ENCODE data around the gene MAGI2.
"Not testable (repeated sequence)": the region's sequence is repeated elsewhere in the genome, so short reads cannot be mapped to it uniquely, and the experiment has no call there.

The MAGI2 gene

GRCh38 chr7:78260826-78261225, 1192.6 kb downstream of the MAGI2 start:
- no peak for DNase-seq

GRCh38 chr7:78254726-78255055, 1198.8 kb downstream of the MAGI2 start:
- DNase-seq: no peak

DNA sequence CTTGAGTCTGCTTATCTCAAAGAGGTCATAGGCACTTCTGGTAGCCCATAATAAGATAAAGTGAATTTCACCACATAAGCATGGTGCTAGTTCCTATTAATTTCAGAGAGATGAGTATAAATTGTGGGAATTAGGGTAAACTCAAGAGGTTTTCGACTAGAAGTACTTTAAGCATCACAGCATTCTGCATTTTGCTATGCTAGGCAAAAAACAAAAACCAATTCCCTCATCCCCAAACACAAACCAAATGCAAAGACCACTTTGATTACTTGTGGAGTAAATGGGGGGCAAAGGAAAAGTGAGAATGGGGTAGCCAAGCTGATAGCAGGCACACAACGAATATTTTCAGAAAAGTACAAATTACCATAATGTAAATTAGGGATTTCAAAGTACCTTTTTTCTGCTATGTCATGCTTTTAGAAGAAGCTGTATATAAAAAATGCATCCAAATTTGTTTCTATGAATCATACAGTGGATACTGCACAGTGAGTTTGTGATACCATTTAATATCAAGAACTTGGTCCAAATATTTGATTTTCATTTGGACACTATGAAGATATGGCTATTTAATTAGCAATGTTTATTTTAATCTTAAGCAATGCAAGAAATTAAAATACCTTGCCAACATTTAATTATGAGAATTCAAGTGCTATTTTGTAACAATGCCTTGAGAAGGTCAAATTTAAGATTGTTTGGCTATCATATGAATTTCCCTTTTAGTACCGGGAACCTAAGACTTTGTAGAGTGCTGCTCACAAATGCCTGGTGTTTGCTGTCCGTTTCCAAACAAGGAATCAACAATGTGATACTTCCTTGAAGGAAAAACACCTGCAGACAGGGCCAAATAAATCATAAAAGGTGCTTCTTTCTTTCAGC, 1199.4 kb downstream of the MAGI2 start:
- no peak for DNase-seq

GRCh38 chr7:78248867-78249266, 1204.6 kb downstream of the MAGI2 start:
- no peak for DNase-seq

DNA sequence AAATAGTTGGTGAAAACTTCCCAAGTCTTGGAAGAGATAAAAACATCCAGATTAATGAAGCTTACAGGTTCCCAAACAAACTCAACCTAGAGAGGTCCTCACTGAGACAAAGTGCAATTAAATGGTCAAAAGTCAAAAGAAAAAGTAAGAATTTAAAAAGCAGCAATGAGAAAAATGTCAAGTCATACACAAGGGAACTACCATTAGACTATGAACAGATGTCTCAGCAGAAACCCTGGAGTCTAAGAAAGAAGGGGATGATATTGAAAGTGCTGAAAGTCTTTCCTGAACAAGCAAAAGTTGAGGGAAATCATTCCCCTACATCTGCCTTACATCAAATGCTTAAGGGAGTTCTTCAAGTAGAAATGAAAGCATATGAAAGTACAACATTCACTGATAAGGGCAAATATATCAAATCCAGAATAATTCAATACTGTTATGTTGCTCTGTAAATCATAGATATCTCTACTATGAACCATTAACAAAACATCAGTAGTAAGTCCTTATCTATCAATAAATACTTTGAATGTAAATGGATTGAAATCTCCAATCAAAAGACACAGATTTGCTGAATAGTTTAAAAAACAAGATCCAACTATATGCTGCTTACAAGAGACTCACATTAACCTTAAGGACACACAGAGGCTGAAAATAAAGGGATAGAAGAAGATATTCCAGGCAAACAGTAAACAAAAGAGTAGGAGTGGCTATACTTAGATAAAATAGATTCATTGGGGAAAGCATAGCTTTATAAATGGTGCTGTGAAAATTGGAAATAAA, 1205.4 kb downstream of the MAGI2 start:
- DNase-seq: no peak

GRCh38 chr7:78240179-78240578, 1213.3 kb downstream of the MAGI2 start:
- DNase-seq: not testable (repeated sequence)

- DNase-seq: no peak
Observed at GRCh38 chr7:78234634-78235033, 1218.8 kb downstream of the MAGI2 start.

DNA sequence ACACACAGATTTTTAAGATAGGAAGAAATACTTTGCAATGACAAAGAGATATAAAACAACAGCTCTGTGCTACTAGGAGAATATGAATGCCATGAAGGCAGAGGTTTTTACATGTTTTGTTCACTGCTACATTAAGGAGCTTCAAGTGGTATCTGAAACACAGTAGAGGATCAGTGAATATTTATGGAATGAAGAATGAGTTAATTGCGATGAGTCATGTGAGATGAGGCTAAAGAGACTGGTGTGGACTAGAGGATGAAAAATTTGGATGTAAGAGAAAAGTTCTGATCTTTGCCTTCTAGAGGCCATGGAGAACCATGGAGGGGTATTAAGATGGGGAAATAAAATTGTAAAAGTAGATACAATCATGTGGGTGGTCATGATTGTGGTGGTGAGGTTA, 1220.7 kb downstream of the MAGI2 start:
- no peak for DNase-seq

- peak; percentile 62 to 63 for DNase-seq
Observed at GRCh38 chr7:78226059-78226719, 1227.3 kb downstream of the MAGI2 start.

DNA sequence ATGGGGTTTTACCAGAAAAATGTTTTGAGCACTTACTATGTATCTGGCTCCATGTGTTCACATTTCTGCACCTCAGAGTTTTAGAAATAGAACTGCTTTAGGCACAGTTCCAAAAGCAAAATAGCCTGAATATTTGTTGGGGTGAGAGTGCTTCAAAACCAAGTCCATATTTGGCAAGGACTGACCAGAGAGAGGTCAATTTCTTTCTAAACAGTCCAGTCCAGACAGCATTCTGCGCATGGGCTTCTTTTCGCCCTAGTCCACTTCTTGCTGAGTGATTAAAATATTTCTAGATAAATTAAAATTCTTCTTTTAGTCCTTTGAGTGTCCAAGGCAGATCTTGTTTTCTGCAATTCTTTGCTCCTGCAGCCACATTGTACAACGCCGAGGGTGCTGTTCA, 1227.9 kb downstream of the MAGI2 start:
- no peak for DNase-seq

- DNase-seq: no peak
Observed at GRCh38 chr7:78224923-78225322, 1228.5 kb downstream of the MAGI2 start.

- no peak for DNase-seq
Observed at GRCh38 chr7:78223598-78223997, 1229.9 kb downstream of the MAGI2 start.

DNA sequence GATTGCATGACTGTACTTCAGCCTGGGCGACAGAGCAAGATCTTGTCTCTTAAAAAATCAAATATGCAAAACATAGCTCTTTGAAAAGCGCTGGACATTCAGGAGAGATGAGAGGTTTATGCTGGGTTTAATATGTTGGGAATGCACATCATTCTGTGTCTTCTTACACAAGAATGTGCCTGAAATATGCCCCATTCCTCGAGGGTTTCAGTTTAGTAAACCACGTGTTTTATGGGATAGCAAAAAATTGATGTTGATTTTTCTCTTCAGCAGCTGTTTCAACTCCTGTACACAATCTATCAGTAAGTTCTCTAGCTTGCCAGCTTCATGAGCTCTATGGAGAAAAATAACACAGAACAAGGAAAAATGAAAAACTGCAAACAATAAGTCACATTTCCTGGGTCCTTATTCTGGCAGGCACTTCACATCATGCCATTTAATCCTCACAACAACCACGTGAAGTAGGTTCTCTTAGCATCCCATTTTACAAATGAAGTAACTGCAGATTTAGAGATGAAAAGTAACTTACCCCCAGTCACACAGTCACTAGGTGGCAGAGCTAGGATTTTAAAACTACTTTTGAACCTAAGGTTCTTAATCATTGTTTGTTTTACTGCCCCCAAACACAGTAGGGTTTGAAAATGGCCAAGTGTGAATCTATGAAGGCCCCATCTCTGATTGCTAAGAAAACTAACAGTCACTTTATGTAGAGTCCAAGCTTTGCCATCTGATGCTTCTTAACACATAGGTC, 1231.3 kb downstream of the MAGI2 start:
- no peak for DNase-seq

- no peak for DNase-seq
Observed at GRCh38 chr7:78220754-78221153, 1232.7 kb downstream of the MAGI2 start.

- no peak for DNase-seq
Observed at GRCh38 chr7:78218876-78219275, 1234.6 kb downstream of the MAGI2 start.

GRCh38 chr7:78218051-78218450, 1235.4 kb downstream of the MAGI2 start:
- no peak for DNase-seq

DNA sequence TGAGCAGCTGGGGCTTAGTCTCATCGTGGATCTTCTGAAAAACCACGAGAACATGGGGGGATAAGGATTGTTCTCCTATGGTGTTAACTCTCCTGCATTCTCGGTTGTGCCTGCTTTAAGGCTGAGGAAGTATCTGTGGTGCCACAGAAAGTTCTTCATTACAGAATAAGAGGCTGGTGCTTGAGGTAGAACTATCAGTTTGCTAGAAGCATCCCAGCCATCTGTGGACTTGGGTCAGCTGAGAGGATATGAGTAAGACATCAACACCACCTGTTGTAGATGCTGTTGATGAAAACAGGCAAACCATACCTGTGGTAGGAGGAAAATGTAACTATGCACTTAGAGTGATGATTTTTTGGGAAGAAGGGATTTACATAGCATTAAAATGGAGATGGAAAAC, 1238.3 kb downstream of the MAGI2 start:
- no peak for DNase-seq

- no peak for DNase-seq
Observed at GRCh38 chr7:78213402-78213801, 1240.1 kb downstream of the MAGI2 start.

DNA sequence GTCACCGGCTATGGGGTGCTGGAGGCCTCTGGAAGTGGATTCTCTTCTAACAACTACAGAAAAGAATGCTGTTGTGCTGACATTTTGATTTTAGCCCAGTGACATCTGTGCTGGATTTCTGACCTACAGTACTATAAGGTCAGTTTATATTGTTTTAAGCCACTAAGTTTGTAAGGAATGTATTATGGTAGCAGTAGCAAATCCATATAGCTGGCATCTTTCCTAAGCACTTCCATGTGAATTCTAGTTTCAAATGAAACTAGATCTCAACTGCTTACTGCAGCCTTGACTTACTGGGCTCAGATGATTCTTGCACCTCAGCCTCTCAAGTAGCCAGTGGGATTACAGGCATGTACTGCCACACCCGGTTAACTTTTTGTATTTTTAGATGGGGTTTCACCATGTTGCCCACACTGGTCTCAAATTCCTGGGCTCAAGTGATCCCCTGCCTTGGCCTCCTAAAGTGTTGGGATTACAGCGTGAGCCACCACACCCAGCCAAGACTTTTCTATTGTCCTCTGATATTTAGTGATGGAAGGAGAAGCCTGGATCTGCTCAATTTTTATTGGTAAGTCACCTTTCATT, 1240.9 kb downstream of the MAGI2 start:
- DNase-seq: no peak

DNA sequence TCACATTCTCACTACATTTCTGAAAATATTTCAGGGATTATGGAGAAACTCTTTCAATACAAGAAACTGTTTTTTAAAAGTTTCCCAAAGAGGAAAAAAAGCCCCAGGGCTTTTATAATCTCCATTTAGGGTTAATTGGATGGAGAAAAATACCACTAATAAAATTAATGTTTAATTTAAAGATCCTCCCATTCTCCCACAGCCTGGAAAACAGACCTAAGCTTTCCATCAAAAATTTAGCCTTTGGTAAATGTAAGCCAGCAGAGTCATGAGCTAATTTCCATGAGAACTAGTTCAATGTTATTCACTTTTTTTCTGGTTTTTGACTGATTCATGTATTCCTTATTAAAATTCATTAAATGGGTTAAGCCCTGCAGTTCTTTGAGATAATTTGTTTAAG, 1246.2 kb downstream of the MAGI2 start:
- DNase-seq: no peak

DNA sequence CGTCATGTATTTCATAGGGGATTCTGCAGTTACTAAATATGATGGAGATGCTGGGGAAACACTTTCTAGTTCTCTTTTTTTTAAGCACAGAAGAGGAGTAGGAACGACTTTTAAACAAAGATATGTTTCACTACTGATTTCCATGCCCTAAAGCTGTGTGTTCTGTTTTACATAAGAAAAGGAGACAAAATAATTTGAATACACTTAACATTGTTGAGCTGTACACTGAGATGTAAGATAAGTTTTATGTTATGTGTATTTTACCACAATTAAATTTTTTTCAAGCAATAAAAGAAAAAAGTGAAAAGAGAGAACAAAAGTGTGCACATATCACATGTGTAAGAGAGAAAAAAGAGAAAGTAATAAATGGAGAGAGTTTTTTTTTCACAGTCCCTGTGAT, 1246.7 kb downstream of the MAGI2 start:
- no peak for DNase-seq

DNA sequence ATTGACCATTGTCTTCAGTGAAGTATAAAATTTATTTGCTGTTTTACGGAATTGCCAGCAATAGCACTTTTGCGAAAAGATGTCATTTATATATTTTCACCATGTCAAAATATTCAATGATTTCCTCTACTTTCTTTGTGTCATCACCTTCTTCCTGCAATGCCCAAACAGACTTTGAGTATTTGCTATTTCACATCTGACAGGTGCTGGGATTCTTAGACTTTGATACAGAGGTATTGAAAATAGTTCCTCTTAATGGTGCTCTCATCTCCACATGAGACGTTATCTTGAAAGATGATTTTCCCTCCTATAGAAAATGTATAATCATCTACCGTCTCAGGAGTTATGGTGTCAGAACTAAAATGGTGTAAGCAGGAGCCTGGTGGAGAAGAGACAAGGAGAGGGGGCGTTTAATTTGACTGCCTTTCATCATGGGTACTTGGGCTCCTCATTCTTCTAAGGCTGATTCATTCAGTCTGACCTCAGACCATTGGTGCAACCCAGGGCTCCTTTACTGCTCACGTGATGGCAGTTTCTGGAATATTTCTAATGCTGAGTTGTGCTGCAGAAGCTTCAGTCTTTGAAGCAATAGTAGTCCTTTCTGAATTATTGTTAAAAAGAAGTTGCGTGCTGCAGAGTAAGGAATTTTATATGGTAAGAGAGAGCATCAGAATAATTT, 1250.3 kb downstream of the MAGI2 start:
- no peak for DNase-seq

All from NCI-H446 (cell line).